ENCODE data around the gene CLK3.
A peak's percentile ranks its signal among the peaks of the same experiment; 100 is the strongest.
"Not testable (repeated sequence)": the region's sequence is repeated elsewhere in the genome, so short reads cannot be mapped to it uniquely, and the experiment has no call there.

The CLK3 gene

GRCh38 chr15:74621936-74622335 is 6.3 kb downstream of the CLK3 start:
- no peak for DNase-seq

- DNase-seq: no peak
These were observed 7.1 kb downstream of the CLK3 start for GRCh38 chr15:74622758-74623157.

- DNase-seq: no peak
These were observed 8.5 kb downstream of the CLK3 start for GRCh38 chr15:74624020-74624602.

- no peak for DNase-seq
These were observed 10.1 kb downstream of the CLK3 start for GRCh38 chr15:74625693-74626092.

- DNase-seq: no peak
These were observed 10.7 kb downstream of the CLK3 start for GRCh38 chr15:74626336-74626735.

GRCh38 chr15:74626752-74627692 is 11.4 kb downstream of the CLK3 start:
- no peak for DNase-seq

DNA sequence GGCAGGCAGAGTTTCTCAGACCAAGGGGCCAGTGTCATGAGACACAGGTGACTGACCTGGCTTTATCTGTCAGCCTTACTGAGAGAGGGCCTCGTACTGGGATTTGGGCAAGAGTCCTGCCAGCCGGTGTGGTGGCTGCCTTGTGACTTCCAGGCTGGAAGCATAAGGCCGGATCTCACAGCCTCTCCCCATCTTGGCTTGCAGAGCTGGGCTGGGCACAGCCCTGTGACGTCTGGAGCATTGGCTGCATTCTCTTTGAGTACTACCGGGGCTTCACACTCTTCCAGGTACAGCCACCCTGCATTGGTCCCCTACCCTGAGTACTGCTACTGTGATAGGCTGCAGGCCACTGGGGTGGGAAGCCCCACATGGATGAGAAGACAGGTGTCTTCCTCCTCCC is 12.1 kb downstream of the CLK3 start:
- no peak for DNase-seq

- DNase-seq: no peak
These were observed 12.6 kb downstream of the CLK3 start for GRCh38 chr15:74628199-74628598.

GRCh38 chr15:74628949-74629348 is 13.3 kb downstream of the CLK3 start:
- DNase-seq: no peak

DNA sequence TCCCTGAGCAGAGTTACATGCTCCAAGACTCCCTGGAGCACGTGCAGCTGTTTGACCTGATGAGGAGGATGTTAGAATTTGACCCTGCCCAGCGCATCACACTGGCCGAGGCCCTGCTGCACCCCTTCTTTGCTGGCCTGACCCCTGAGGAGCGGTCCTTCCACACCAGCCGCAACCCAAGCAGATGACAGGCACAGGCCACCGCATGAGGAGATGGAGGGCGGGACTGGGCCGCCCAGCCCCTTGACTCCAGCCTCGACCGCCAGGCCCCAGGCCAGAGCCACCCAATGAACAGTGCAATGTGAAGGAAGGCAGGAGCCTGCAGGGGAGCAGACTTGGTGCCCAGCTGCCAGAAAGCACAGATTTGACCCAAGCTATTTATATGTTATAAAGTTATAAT is 14.1 kb downstream of the CLK3 start:
- not testable (repeated sequence) for DNase-seq

DNA sequence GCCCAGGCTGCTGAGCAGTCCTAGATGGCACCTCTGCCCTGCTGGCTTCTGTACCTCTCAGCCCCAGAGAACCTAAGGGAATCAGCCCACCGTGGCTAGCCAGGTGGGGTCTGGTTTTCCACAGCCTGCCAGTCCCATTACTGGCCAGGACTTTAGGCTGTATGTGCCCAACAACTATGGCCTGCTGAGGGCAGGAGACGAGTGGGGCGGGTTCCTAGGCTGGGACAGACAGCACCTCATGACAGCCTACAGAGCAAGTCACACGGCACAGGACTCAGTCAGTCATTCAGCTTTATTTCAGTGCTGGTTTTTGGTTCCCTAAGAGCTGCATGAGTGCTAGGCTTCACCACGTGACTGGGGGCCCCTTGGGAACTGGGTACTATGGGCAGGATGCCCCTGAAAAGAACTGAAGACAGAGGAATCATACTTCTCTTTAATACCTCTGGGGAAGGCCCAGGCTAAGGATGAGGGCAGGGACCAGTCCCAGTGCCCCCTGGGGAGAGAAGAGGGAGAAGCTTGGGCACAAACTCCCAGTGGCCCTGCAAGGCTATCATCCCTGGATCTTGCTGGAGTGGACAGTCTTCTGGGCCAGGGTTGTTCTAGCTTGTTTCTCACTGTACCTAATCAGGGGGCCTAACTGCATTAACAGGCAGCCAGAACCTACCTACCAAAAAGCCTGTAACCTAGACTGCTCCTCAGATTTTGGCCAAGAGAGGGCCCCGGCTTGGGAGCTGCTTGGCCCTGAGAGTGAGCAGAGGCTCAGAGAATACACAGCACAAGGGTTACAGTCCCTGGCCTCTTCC is 14.8 kb downstream of the CLK3 start:
- DNase-seq: no peak

DNA sequence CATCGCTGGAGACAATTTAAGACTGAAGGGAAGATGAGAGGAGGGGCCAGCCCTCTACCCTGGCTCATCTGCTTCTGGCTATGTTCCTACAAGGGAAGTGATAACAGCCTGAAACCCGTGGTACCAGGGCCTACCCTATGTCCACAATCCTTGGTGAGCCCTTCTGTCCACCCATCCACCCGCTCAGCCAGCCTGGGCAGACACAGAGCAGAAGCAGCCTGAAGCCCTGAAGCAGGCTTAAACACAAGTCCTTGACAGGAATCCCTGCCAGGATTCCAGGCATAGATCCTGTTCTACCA is 15.4 kb downstream of the CLK3 start:
- DNase-seq: no peak

GRCh38 chr15:74631408-74631807 is 15.8 kb downstream of the CLK3 start:
- DNase-seq: no peak

- DNase-seq: no peak
These were observed 16.4 kb downstream of the CLK3 start for GRCh38 chr15:74631935-74632560.

DNA sequence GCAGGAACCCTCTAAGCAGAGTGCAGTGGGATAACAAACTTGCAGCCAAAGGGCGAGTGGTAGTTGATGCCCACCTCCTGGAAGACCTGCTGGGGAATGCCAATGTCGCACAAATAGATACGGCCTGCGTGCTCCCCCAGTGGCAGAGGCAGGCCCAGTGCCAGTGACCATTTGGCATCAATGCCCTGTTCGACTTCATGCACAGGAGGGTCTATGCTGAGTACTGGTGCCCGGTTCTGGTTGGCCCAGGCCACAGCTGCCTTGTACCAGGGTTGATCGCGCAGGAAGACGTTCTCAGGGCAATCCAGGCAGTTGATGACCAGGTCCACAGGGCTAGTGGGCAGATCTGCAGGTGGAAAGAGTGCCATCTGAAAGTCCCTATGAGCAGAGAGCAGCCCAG is 17.0 kb downstream of the CLK3 start:
- DNase-seq: no peak

- DNase-seq: no peak
These were observed 18.1 kb downstream of the CLK3 start for GRCh38 chr15:74633781-74634180.

DNA sequence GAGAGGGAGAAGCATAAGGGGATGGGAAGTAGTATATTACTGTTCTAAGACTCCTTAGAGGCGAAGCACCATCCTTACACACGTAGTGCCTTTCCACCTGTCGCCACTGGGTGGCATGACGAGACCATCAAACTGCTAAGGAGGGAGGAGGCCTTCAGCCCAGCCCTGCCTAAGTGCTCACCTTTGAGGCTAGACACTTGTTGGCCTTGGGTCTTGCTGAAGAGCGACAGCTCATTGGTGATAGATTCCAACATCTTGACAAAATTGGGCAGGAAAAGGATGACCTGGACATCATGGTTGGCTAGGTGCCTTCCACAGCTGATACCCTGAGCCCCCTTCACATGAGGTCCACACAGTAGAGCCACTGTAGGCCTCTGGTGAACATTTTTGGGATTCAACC is 19.6 kb downstream of the CLK3 start:
- peak; percentile 5 for DNase-seq

DNA sequence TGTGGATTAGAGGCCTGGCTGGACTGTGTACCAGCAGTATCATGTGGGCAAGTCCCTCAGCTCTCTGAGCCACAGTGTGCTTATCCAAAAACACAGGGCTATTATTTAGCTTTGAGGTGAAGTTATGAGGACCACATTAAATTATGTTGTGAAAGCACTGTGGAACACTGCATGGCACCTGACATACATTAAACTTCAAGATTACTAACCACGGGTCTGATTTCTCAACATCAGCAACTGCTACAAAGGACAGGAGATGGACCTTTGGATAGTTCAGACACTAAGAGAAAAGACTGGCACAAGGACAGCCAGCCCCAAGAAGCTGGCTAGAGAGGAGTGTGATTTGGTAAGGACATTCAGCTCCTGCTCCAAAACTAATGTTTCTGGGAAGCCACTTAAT is 21.3 kb downstream of the CLK3 start:
- DNase-seq: no peak

GRCh38 chr15:74641151-74641550 is 25.5 kb downstream of the CLK3 start:
- no peak for DNase-seq

GRCh38 chr15:74642348-74642733 is 26.7 kb downstream of the CLK3 start:
- DNase-seq: peak; percentile 84

GRCh38 chr15:74642734-74643664 is 27.4 kb downstream of the CLK3 start:
- peak; percentile 33 for DNase-seq

DNA sequence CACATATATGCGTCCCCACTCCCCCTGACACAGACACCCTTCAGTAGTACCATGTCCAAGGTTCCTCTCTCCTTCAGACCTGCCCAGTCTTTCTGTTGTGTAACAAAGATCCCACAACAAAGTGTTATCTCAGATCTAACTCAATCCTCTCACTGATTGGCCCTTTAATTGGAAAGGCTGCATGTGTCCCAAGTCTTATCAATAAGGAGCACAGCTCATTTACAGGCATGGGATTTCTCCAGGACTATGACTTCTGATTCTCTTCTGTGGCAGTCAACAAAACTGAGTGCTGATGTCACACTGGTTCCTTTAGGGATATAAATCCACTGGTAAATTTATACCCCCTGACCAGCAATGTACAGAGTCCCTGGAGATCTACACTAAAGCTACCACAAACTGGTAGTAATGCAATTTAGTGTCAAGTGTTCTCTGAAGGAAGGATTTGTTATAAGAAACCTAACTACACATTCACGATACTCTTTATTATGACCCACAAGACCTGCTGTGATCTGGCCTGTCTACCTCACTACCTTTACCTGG is 28.1 kb downstream of the CLK3 start:
- no peak for DNase-seq
